GM12878 (cell line): ENCODE results near the gene TAF11L14. TPM values are rescaled to one million over a fixed set of nuclear protein-coding genes. Genes with fewer than 3 reads are reported as not detected.
"Not testable (repeated sequence)": the region's sequence is repeated elsewhere in the genome, so short reads cannot be mapped to it uniquely, and the experiment has no call there.

ENCODE experiments used
- ATAC-seq: fragments of 200-7000 bp; cut with Tn5 transposase; 3 replicates; pipeline ENCODE4 v1.9.1; 2020; ENCODE audit warnings: mild to moderate bottlenecking, moderate library complexity
- BruUV-seq: library from RNA; stranded (reverse); fragments of 400-500 nt; replicated peaks from 2 replicates; lab custom pipeline; 2021; lab: Mats Ljungman, UMichigan
- CTCF ChIA-PET: fragments of 300-600 bp; sonication (Branson Sonifier 250); formaldehyde crosslinking; extraction: SDS; loops from one replicate; lab custom pipeline; 2021; ENCODE audit warnings: inconsistent platforms; lab: Yijun Ruan, JAX
- POLR2A ChIA-PET: fragments of 350-600 bp; formaldehyde crosslinking; extraction: SDS; loops from one replicate; lab custom pipeline; 2021; ENCODE audit warnings: inconsistent platforms; lab: Charles Lee
- RAD21 ChIA-PET: fragments of 300-600 bp; sonication (Branson Sonifier 250); formaldehyde crosslinking; loops from one replicate; lab custom pipeline; 2023; ENCODE audit warnings: antibody characterized with exemption; ENCODE audit not compliant: unreplicated experiment; lab: Charles Lee
- SMC1A ChIA-PET: fragments of 300-600 bp; sonication (Branson Sonifier 250); formaldehyde crosslinking; loops from one replicate; lab custom pipeline; 2023; ENCODE audit not compliant: unreplicated experiment, uncharacterized antibody; lab: Charles Lee
- DNase-seq: peaks from one replicate; pipeline ENCODE4 v3.0.0-alpha.2; 2011; ENCODE audit warnings: low read depth, low spot score
- FAIRE-seq: peaks from 3 replicates; lab custom pipeline; 2011; peaks lifted over from hg19 to GRCh38; lab: Jason Lieb, UNC
- H2AFZ ChIP-seq: 2 replicates; pipeline ENCODE4 v1.6.0; 2011; ENCODE audit warnings: low read depth, low read length, control low read depth; ENCODE audit not compliant: control insufficient read depth
- H3K27ac ChIP-seq: 2 replicates; pipeline ENCODE4 v1.5.1; 2011; ENCODE audit warnings: control low read depth; ENCODE audit not compliant: control insufficient read depth, insufficient read depth
- H3K27me3 ChIP-seq, 2 experiments: replicated peaks in 1 of 2; 2 replicates each; pipeline versions ENCODE4 v1.6.0 to v1.6.1; 2011; ENCODE audit warnings: low read length in 1 of 2; ENCODE audit not compliant: control insufficient read depth in 2 of 2, insufficient read depth in 2 of 2
- H3K36me3 ChIP-seq, 2 experiments: 2 replicates each; pipeline ENCODE4 v1.5.1; 2011; ENCODE audit warnings: low read length in 1 of 2; ENCODE audit not compliant: control insufficient read depth in 2 of 2, insufficient read depth in 2 of 2
- H3K4me1 ChIP-seq: 2 replicates; pipeline ENCODE4 v1.6.1; 2011; ENCODE audit warnings: mild to moderate bottlenecking, low read length, moderate library complexity, mixed read lengths; ENCODE audit not compliant: control insufficient read depth, insufficient read depth
- H3K4me2 ChIP-seq: 2 replicates; pipeline ENCODE4 v1.6.0; 2011; ENCODE audit warnings: control low read depth; ENCODE audit not compliant: control insufficient read depth, insufficient read depth
- H3K4me3 ChIP-seq: fragments of 200-600 bp; sonication (generic); 2 replicates; pipeline ENCODE4 v1.5.1; 2016
- H3K79me2 ChIP-seq: 2 replicates; pipeline ENCODE4 v1.6.0; 2011; ENCODE audit warnings: low read length; ENCODE audit not compliant: control insufficient read depth, insufficient read depth
- H3K9ac ChIP-seq: 2 replicates; pipeline ENCODE4 v1.8.0; 2011; ENCODE audit warnings: low read length, control low read depth, mixed read lengths; ENCODE audit not compliant: control insufficient read depth, insufficient read depth
- H3K9me3 ChIP-seq: replicated peaks from 3 replicates; pipeline ENCODE4 v1.5.1; 2011; ENCODE audit warnings: mild to moderate bottlenecking, low read length; ENCODE audit not compliant: control insufficient read depth, insufficient read depth
- H4K20me1 ChIP-seq: 2 replicates; pipeline ENCODE4 v1.6.0; 2011; ENCODE audit not compliant: control insufficient read depth, insufficient read depth
- WGBS: methylation state at CpG from one replicate; pipeline ENCODE4 v1.1.6; 2016; ENCODE audit warnings: low lambda C conversion rate; ENCODE audit not compliant: insufficient replicate concordance, insufficient coverage; ENCODE audit errors: missing lambda C conversion rate; 5-methylcytosine and 5-hydroxymethylcytosine counted together
- in situ Hi-C: fragments of 300-500 bp; cut with MboI; formaldehyde crosslinking; loops from 9 replicates; pipeline ENCODE4 v1.14.3; 2018; ENCODE audit warnings: mixed read lengths
- intact Hi-C: fragments of 100-400 bp; cut with micrococcal nuclease; formaldehyde crosslinking; loops from one replicate; pipeline ENCODE4 v1.14.2; 2022; ENCODE audit not compliant: unreplicated experiment
- polyA plus RNA-seq, 11 experiments: library from polyadenylated mRNA; depleted of rRNA in 4 of 11; unstranded in 6 of 11; stranded (reverse) in 5 of 11; fragments of >200 nt; fragmentation: Nextera tagmentation in 4 of 11; fragmentation: Illumina TruSeq in 1 of 11; extraction: Ambion mirVana in 4 of 11; extraction: Trizol in 1 of 11; gene quantifications; 1 replicate in 1 of 11; 2 replicates in 10 of 11; pipeline versions ENCODE4 v1.2.1 to v1.2.3, GENCODE V29; 2011 to 2016; ENCODE audit warnings: inconsistent platforms in 2 of 11, missing spikeins in 2 of 11, low read depth in 1 of 11
- total RNA-seq, 4 experiments: library from RNA; depleted of rRNA in 3 of 4; stranded (reverse); fragments of >200 nt in 3 of 4; fragmentation: Illumina TruSeq in 1 of 4; extraction: Trizol in 1 of 4; gene quantifications; 2 replicates each; pipeline versions ENCODE4 v1.2.1 to v1.2.3, GENCODE V29; 2013 to 2021
- TF ChIP-seq, protein P1 (sequence below): fragments of 450-650 bp; IDR thresholded peaks from 2 replicates; pipeline ENCODE4 v1.6.1; 2017; ENCODE audit warnings: mild to moderate bottlenecking, moderate library complexity

Gene TAF11L14
- total and polyA plus RNA-seq, 10 of the 15 experiments (the other 5 are each of a cell fraction or from before 2014, with no cell fraction given), result not detected

DNA sequence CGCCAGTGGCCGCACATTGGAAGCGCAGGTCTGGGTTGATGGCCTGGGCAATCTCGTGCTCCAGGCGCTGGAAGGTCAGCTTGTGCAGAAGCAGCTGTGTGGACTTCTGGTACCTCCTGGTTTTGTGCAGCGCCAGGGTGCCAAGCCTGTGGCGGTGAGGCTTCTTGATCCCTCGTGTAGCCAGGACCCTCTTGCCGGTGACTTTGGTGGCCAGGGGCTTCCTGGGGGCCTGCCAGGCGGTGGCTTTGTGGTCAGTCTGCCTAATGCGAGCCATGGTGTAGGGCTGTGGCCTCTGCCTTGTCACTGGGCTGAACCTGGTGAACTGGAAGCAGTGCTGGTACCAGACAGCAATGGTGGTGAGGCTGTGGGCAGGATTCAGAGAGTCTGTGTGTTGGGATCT lies 8.6 kb upstream of the TAF11L14 start (continued):
- TF ChIP-seq, protein P1, sequence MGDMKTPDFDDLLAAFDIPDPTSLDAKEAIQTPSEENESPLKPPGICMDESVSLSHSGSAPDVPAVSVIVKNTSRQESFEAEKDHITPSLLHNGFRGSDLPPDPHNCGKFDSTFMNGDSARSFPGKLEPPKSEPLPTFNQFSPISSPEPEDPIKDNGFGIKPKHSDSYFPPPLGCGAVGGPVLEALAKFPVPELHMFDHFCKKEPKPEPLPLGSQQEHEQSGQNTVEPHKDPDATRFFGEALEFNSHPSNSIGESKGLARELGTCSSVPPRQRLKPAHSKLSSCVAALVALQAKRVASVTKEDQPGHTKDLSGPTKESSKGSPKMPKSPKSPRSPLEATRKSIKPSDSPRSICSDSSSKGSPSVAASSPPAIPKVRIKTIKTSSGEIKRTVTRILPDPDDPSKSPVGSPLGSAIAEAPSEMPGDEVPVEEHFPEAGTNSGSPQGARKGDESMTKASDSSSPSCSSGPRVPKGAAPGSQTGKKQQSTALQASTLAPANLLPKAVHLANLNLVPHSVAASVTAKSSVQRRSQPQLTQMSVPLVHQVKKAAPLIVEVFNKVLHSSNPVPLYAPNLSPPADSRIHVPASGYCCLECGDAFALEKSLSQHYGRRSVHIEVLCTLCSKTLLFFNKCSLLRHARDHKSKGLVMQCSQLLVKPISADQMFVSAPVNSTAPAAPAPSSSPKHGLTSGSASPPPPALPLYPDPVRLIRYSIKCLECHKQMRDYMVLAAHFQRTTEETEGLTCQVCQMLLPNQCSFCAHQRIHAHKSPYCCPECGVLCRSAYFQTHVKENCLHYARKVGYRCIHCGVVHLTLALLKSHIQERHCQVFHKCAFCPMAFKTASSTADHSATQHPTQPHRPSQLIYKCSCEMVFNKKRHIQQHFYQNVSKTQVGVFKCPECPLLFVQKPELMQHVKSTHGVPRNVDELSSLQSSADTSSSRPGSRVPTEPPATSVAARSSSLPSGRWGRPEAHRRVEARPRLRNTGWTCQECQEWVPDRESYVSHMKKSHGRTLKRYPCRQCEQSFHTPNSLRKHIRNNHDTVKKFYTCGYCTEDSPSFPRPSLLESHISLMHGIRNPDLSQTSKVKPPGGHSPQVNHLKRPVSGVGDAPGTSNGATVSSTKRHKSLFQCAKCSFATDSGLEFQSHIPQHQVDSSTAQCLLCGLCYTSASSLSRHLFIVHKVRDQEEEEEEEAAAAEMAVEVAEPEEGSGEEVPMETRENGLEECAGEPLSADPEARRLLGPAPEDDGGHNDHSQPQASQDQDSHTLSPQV, result no peak

DNA sequence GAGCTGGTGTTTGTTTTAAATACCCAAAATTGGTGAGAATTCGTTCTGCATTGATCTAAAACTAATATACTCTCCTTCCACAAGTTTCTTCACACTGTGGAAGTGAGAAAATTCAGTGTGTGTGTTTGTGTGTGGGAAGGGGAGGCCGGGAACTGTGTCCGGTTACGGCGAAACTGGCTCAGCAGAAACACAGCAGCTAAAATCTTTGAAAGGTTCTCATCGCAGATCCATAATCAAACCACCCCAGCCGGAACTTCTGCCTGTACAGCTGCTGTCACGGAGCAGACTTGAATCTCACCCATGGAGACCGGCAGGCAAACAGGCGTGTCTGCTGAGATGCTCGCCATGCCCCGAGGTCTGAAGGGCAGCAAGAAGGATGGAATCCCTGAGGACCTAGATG lies 2.5 kb upstream of the TAF11L14 start, which contains the start of gene TAF11L13:
TSS of gene TAF11L13 (plus strand) at position 301 of the 400 bp plus-strand sequence.
- H3K27ac ChIP-seq, CTCF ChIA-PET, H2AFZ ChIP-seq, H3K9me3 ChIP-seq, H3K4me2 ChIP-seq, H3K27me3 ChIP-seq, H3K36me3 ChIP-seq, H4K20me1 ChIP-seq, H3K4me3 ChIP-seq, SMC1A ChIA-PET, H3K9ac ChIP-seq, H3K79me2 ChIP-seq, BruUV-seq, in situ Hi-C loops, POLR2A ChIA-PET, H3K4me1 ChIP-seq, intact Hi-C loops, FAIRE-seq, DNase-seq, ATAC-seq, RAD21 ChIA-PET: not testable (repeated sequence)
- 28% methylated on average over 4 of the region's 12 CpGs for WGBS

DNA sequence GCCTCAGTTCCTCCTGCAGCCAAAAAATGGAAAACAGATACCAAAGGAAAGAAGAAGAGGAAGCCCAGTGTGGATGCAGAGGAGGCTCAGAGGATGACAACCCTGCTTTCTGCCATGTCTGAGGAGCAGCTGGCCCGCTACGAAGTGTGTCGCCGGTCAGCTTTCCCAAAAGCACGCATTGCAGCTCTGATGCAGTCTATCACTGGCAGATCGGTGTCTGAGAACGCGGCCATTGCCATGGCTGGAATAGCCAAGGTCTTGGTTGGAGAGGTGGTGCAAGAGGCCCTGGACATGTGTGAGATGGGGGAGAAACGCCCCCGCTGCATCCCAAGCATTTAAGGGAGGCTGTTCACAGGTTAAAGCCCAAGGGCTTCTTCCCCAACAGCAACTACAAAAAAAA lies 15.0 kb downstream of the TAF11L14 start:
- SMC1A ChIA-PET, result interaction anchor here (0.6 kb wide), 2 partner anchors 134 to 701 kb away, joined by 3 read pairs; no protein-coding TSS in a partner anchor
- H3K4me2 ChIP-seq, intact Hi-C loops, H4K20me1 ChIP-seq, H3K4me1 ChIP-seq, H3K9me3 ChIP-seq, BruUV-seq, H3K4me3 ChIP-seq, FAIRE-seq, H3K9ac ChIP-seq, DNase-seq, H3K79me2 ChIP-seq, H3K27me3 ChIP-seq, POLR2A ChIA-PET, H3K36me3 ChIP-seq, H3K27ac ChIP-seq, H2AFZ ChIP-seq, CTCF ChIA-PET, ATAC-seq, in situ Hi-C loops, RAD21 ChIA-PET: not testable (repeated sequence)
- 63% methylated on average over 10 of the region's 10 CpGs for WGBS

DNA sequence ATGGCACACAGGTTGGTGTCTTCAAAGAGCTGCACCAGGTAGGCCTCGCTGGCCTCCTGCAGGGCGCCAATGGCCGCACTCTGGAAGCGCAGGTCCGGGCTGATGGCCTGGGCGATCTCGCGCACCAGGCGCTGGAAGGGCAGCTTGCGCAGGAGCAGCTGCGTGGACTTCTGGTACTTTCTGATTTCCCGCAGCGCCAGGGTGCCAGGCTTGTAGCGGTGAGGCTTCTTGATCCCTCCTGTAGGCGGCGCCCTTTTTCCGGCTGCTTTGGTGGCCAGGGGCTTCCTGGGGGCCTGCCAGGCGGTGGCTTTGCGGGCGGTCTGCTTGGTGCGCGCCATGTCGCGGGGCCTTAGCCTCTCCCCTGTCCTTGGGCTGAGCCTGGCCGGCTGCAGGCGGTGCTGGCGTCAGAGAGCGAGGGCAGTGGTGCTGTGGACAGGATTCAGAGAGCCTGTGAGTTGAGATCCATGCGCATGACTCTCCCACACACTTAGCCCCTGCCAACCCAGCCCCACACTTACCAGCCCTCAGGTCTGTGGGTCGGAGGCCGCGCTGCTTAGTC lies 21.0 kb downstream of the TAF11L14 start:
- CTCF ChIA-PET, H3K27me3 ChIP-seq, H3K36me3 ChIP-seq, in situ Hi-C loops, H3K9ac ChIP-seq, H3K4me1 ChIP-seq, POLR2A ChIA-PET, H3K4me2 ChIP-seq, FAIRE-seq, RAD21 ChIA-PET, H3K4me3 ChIP-seq, ATAC-seq, H2AFZ ChIP-seq, H3K9me3 ChIP-seq, H4K20me1 ChIP-seq, intact Hi-C loops, BruUV-seq, SMC1A ChIA-PET, H3K79me2 ChIP-seq, DNase-seq, H3K27ac ChIP-seq: not testable (repeated sequence)
- WGBS, result 79% methylated on average over 22 of the region's 32 CpGs
